B cell (primary cell): ENCODE measurements around the gene SNRPD3. TPM values are rescaled to one million over a fixed set of nuclear protein-coding genes. Genes with fewer than 3 reads are reported as not detected.

Experiments used
- ATAC-seq: fragments of 200-7000 bp; cut with Tn5 transposase; one replicate; pipeline ENCODE4 v1.10.0; 2021; ENCODE audit warnings: low read depth, mild to moderate bottlenecking, moderate number of reproducible peaks, moderate library complexity
- CTCF ChIA-PET: fragments of 350-600 bp; sonication (Branson Sonifier 250); formaldehyde crosslinking; loops from one replicate; lab custom pipeline; 2021; ENCODE audit warnings: antibody characterized with exemption, inconsistent platforms; lab: Charles Lee
- POLR2A ChIA-PET: fragments of 350-600 bp; sonication (Branson Sonifier 250); formaldehyde crosslinking; loops from one replicate; lab custom pipeline; 2021; ENCODE audit warnings: antibody characterized with exemption; lab: Charles Lee
- DNase-seq: peaks from one replicate; pipeline ENCODE4 v3.0.0; 2013
- H2AFZ ChIP-seq: 2 replicates; pipeline ENCODE4 v1.6.1; 2012; ENCODE audit warnings: mild to moderate bottlenecking, low read depth, low read length; ENCODE audit not compliant: insufficient read depth, poor library complexity, severe bottlenecking
- H3K27ac ChIP-seq, 2 donors: 1 replicate in 1 of 2; 2 replicates in 1 of 2; pipeline ENCODE4 v1.5.1; 2012 to 2013; ENCODE audit warnings: low read length in 2 of 2, mild to moderate bottlenecking in 2 of 2, moderate library complexity in 1 of 2
- H3K27me3 ChIP-seq, 4 experiments: fragments of 200-600 bp in 1 of 4; sonication (generic) in 1 of 4; replicated peaks in 1 of 4; 1 replicate in 2 of 4; 2 replicates in 2 of 4; pipeline versions ENCODE4 v1.6.1 to v1.7.0; 2013 to 2016; ENCODE audit warnings: low read length in 3 of 4, mild to moderate bottlenecking in 2 of 4, mixed read lengths in 1 of 4, moderate library complexity in 1 of 4; ENCODE audit not compliant: insufficient read depth in 4 of 4, control insufficient read depth in 3 of 4; ENCODE audit errors: control extremely low read depth in 1 of 4
- H3K36me3 ChIP-seq, 2 experiments: replicated peaks in 1 of 2; 1 replicate in 1 of 2; 2 replicates in 1 of 2; pipeline versions ENCODE4 v1.6.1 to v1.7.1; 2013; ENCODE audit warnings: low read length in 1 of 2; ENCODE audit not compliant: insufficient read depth in 2 of 2, control insufficient read depth in 1 of 2; ENCODE audit errors: control extremely low read depth in 1 of 2, extremely low read depth in 1 of 2
- H3K4me1 ChIP-seq, 2 donors: fragments of 200-600 bp in 1 of 2; sonication (generic) in 1 of 2; 1 replicate in 1 of 2; 2 replicates in 1 of 2; pipeline versions ENCODE4 v1.5.1 to v1.6.1; 2013 to 2017; ENCODE audit warnings: low read length in 2 of 2; ENCODE audit not compliant: control insufficient read depth in 2 of 2, insufficient read depth in 2 of 2
- H3K4me2 ChIP-seq: replicated peaks from 2 replicates; pipeline ENCODE3; 2012; ENCODE audit warnings: mild to moderate bottlenecking, low read depth, low read length; ENCODE audit not compliant: poor library complexity, severe bottlenecking
- H3K4me3 ChIP-seq, 5 experiments: fragments of 200-600 bp in 1 of 5; sonication (generic) in 1 of 5; 1 replicate in 3 of 5; 2 replicates in 2 of 5; pipeline versions ENCODE4 v1.5.1 to v1.7.0; 2011 to 2016; ENCODE audit warnings: low read length in 4 of 5, mild to moderate bottlenecking in 4 of 5, low read depth in 2 of 5, control low read depth in 1 of 5, moderate library complexity in 1 of 5; ENCODE audit not compliant: insufficient read depth in 1 of 5; ENCODE audit errors: control extremely low read depth in 1 of 5, extremely low read depth in 1 of 5
- H3K79me2 ChIP-seq: fragments of 200-600 bp; sonication (generic); one replicate; pipeline ENCODE4 v1.6.0; 2016; ENCODE audit warnings: low read length; ENCODE audit not compliant: control insufficient read depth, insufficient read depth
- H3K9ac ChIP-seq: fragments of 200-600 bp; sonication (generic); 2 replicates; pipeline ENCODE4 v1.6.1; 2017; ENCODE audit warnings: mild to moderate bottlenecking, low read length, moderate library complexity
- H3K9me3 ChIP-seq, 3 donors: one replicate each; pipeline versions ENCODE4 v1.6.1 to v1.7.1; 2013; ENCODE audit warnings: low read length in 2 of 3; ENCODE audit not compliant: control insufficient read depth in 2 of 3, insufficient read depth in 1 of 3; ENCODE audit errors: control extremely low read depth in 1 of 3
- H4K20me1 ChIP-seq: 2 replicates; pipeline ENCODE4 v1.6.0; 2012; ENCODE audit warnings: mild to moderate bottlenecking, low read length; ENCODE audit not compliant: insufficient read depth, control insufficient read depth, poor library complexity, severe bottlenecking
- H3K27ac Mint-ChIP-seq: one replicate; pipeline ENCODE4 v1.8.0; 2021; ENCODE audit warnings: mixed read lengths
- H3K27me3 Mint-ChIP-seq: one replicate; pipeline ENCODE4 v1.8.0; 2021; ENCODE audit warnings: mixed read lengths
- H3K4me1 Mint-ChIP-seq: one replicate; pipeline ENCODE4 v1.8.0; 2021; ENCODE audit warnings: mixed read lengths
- H3K4me3 Mint-ChIP-seq: one replicate; pipeline ENCODE4 v1.8.0; 2021; ENCODE audit warnings: mixed read lengths
- H3K9me3 Mint-ChIP-seq: one replicate; pipeline ENCODE4 v1.8.0; 2022; ENCODE audit warnings: mixed read lengths; ENCODE audit not compliant: insufficient read depth
- EZH2 ChIP-seq: IDR thresholded peaks from 2 replicates; pipeline ENCODE4 v1.6.1; 2012; ENCODE audit warnings: borderline replicate concordance, low read depth, mild to moderate bottlenecking, moderate library complexity, low read length; ENCODE audit not compliant: insufficient read depth, poor library complexity, severe bottlenecking
- WGBS: methylation state at CpG from one replicate; pipeline ENCODE4 v1.1.5; 2013; ENCODE audit warnings: missing lambda C conversion rate; ENCODE audit not compliant: insufficient coverage; 5-methylcytosine and 5-hydroxymethylcytosine counted together
- intact Hi-C: fragments of 100-400 bp; cut with micrococcal nuclease; formaldehyde crosslinking; loops from one replicate; pipeline ENCODE4 v1.10.0; 2022
- polyA plus RNA-seq: library from polyadenylated mRNA; depleted of rRNA; stranded (reverse); fragments of >200 nt; gene quantifications from 2 replicates; pipeline ENCODE4 v1.2.3, GENCODE V29; 2012
- total RNA-seq, 2 donors: library from RNA; stranded (reverse); fragments of 120-200 nt in 1 of 2; gene quantifications; 1 replicate in 1 of 2; 2 replicates in 1 of 2; pipeline versions ENCODE4 v1.2.3 to v1.2.4, GENCODE V29; 2013 to 2022
- TF ChIP-seq, protein P1 (sequence below): fragments of 200-600 bp; IDR thresholded peaks from one replicate; pipeline ENCODE4 v1.8.0; 2022; ENCODE audit warnings: antibody characterized with exemption, mild to moderate bottlenecking

The SNRPD3 gene
- total and polyA plus RNA-seq, 2 donors (not counting 1 experiment from before 2014, with no cell fraction given) = 76.7 to 165 TPM

DNA sequence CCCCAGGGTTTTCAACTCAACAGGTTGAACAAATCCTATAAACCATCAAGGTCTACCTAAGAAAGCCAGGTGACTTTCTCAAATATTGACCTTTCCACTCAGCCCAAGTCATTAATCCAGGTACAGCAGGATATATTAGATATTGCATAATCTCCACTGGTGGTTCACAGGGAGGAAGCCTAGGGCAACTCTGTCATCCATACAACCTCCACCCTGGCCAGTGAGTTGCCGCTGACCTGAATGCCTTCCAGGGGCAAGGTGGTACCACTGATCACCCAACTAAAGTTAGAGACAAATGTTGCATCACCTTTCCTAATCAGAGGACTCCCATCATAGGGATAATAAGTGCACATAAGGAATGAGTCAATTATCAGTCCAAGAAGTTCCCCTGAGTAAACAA lies 23.7 kb upstream of the SNRPD3 start:
- Mint-ChIP-seq H3K27ac (no peak overlapping the region), H3K4me3 (no peak overlapping the region), H3K4me1 (peaks cover 3% of the 10 kb centered on the region), H3K27me3 (no peaks in the 10 kb centered on the region), H3K9me3 (no peaks in the 10 kb centered on the region)
- H4K20me1 ChIP-seq = no peaks in the 10 kb centered on the region
- H3K27me3 ChIP-seq = no peaks in the 10 kb centered on the region
- intact Hi-C loops = no loop called here
- no peak for ATAC-seq
- H2AFZ ChIP-seq = no peak overlapping the region
- H3K9ac ChIP-seq = no peak overlapping the region
- no CpG with 5 or more reads among the region's 1 CpG for WGBS
- H3K36me3 ChIP-seq = peaks cover 0 to 4% of the 10 kb centered on the region in 2 experiments
- DNase-seq = no peak
- H3K4me1 ChIP-seq = no peaks in the 10 kb centered on the region
- no peak overlapping the region for H3K4me2 ChIP-seq
- H3K79me2 ChIP-seq = no peaks in the 10 kb centered on the region
- ChIA-PET POLR2A (no interaction called here), CTCF (no interaction called here)
- H3K27ac ChIP-seq = no peak overlapping the region
- H3K4me3 ChIP-seq = no peak overlapping the region
- TF ChIP-seq, protein P1, sequence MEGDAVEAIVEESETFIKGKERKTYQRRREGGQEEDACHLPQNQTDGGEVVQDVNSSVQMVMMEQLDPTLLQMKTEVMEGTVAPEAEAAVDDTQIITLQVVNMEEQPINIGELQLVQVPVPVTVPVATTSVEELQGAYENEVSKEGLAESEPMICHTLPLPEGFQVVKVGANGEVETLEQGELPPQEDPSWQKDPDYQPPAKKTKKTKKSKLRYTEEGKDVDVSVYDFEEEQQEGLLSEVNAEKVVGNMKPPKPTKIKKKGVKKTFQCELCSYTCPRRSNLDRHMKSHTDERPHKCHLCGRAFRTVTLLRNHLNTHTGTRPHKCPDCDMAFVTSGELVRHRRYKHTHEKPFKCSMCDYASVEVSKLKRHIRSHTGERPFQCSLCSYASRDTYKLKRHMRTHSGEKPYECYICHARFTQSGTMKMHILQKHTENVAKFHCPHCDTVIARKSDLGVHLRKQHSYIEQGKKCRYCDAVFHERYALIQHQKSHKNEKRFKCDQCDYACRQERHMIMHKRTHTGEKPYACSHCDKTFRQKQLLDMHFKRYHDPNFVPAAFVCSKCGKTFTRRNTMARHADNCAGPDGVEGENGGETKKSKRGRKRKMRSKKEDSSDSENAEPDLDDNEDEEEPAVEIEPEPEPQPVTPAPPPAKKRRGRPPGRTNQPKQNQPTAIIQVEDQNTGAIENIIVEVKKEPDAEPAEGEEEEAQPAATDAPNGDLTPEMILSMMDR = no peak
- TF ChIP-seq EZH2 = no peak
- no peaks in the 10 kb centered on the region for H3K9me3 ChIP-seq

DNA sequence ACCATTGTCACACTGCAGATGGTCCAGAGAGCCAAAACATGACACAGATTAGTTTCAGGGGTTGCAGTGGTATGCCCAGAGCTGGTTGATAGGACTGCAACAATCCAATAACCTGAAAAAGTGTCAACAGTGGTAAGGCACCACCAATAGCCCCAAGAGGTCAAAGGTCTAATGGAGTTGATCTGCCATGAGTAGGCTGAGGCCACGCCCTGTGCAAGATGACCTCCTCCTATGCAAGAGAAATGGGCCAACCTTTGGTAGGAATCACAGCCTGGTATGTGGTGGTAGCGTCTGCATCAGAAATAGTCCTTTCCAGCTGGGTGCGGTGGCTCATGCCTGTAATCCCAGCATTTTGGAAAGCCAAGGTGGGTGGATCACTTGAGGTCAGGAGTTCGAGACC lies 20.5 kb upstream of the SNRPD3 start:
- H3K4me3 ChIP-seq = no peak overlapping the region
- H3K4me2 ChIP-seq = no peak overlapping the region
- H3K4me1 ChIP-seq = no peaks in the 10 kb centered on the region
- H3K4me3 Mint-ChIP-seq = no peak overlapping the region
- H3K9me3 ChIP-seq = no peaks in the 10 kb centered on the region
- ChIA-PET CTCF (no interaction called here), POLR2A (no interaction called here)
- H3K27me3 ChIP-seq = no peaks in the 10 kb centered on the region
- no peak overlapping the region for H2AFZ ChIP-seq
- no peaks in the 10 kb centered on the region for H3K9me3 Mint-ChIP-seq
- TF ChIP-seq, protein P1 = no peak
- TF ChIP-seq EZH2 = no peak
- ATAC-seq = no peak
- peaks cover 18% of the 10 kb centered on the region for H4K20me1 ChIP-seq
- no peak overlapping the region for H3K27ac ChIP-seq
- H3K27me3 Mint-ChIP-seq = no peaks in the 10 kb centered on the region
- H3K79me2 ChIP-seq = no peaks in the 10 kb centered on the region
- H3K36me3 ChIP-seq = peaks cover 0 to 24% of the 10 kb centered on the region in 2 experiments
- 96% methylated on average over 3 of the region's 4 CpGs for WGBS
- no peak overlapping the region for H3K27ac Mint-ChIP-seq
- H3K4me1 Mint-ChIP-seq = peaks cover 11% of the 10 kb centered on the region
- intact Hi-C loops = no loop called here
- no peak for DNase-seq
- H3K9ac ChIP-seq = no peak overlapping the region
